ENCODE results near the gene PSMC6. TPM values are rescaled to one million over a fixed set of nuclear protein-coding genes. Genes with fewer than 3 reads are reported as not detected.

The PSMC6 gene
- polyA plus RNA-seq, 3 donors: 46.9 to 64.3 (median 48.6) TPM

GRCh38 chr14:52716155-52716554 lies 9.2 kb downstream of the PSMC6 start:
- H3K4me1 ChIP-seq (ENCODE audit: control insufficient read depth in 1 of 2, insufficient read depth in 2 of 2, low read length in 2 of 2): peaks cover 14 to 20% of the 10 kb centered on the region in 2 donors
- peaks cover 8% of the 10 kb centered on the region for H4K20me1 ChIP-seq (ENCODE audit: insufficient read depth, low read length)
- no peak overlapping the region for H3K9ac ChIP-seq (ENCODE audit: insufficient read depth, low read length, poor library complexity, severe bottlenecking)
- H3K4me2 ChIP-seq (replicated peaks; ENCODE audit: extremely low read depth, low read length, poor library complexity, severe bottlenecking): peak overlapping the region; percentile 41
- peaks cover 29% of the 10 kb centered on the region for H3K79me2 ChIP-seq (ENCODE audit: insufficient read depth, low read length)
- H3K36me3 ChIP-seq (replicated peaks in 1 of 2; ENCODE audit: control insufficient read depth in 1 of 2, insufficient read depth in 2 of 2, low read length in 2 of 2): peaks cover 72 to 79% of the 10 kb centered on the region in 2 donors
- H3K27me3 ChIP-seq (ENCODE audit: control insufficient read depth in 2 of 2, insufficient read depth in 2 of 2, low read length in 2 of 2): no peaks in the 10 kb centered on the region
- peak overlapping the region in 1 of 3 experiments; percentile 19 for H3K4me3 ChIP-seq (replicated peaks in 1 of 3; ENCODE audit: low read depth in 2 of 3, low read length in 3 of 3)
- 65% methylated on average over 4 of the region's 6 CpGs for WGBS (ENCODE audit: insufficient coverage)
- H3K9me3 ChIP-seq (replicated peaks in 1 of 2; ENCODE audit: control insufficient read depth in 1 of 2, insufficient read depth in 1 of 2, low read length in 2 of 2): no peaks in the 10 kb centered on the region
- intact Hi-C loops (cut with micrococcal nuclease): no loop called here
- peaks cover 14% of the 10 kb centered on the region for H3K4me1 Mint-ChIP-seq
- peak overlapping the region; percentile 54 to 73 for H3K27ac ChIP-seq (ENCODE audit: low read depth in 1 of 2, low read length in 2 of 2)
- no peak for TF ChIP-seq CTCF (IDR thresholded peaks at IDR 0.05)
- H3K9me3 Mint-ChIP-seq: peaks cover 0 to 1% (median 0%) of the 10 kb centered on the region in 7 donors
- no peak overlapping the region for H2AFZ ChIP-seq (ENCODE audit: insufficient read depth, low read depth, low read length, poor library complexity, severe bottlenecking)
- no peak overlapping the region for H3K4me3 Mint-ChIP-seq
- DNase-seq: peak; percentile 43 to 69 (median 66)
- H3K36me3 Mint-ChIP-seq: peaks cover 62 to 77% of the 10 kb centered on the region in 2 donors
- H3K27me3 Mint-ChIP-seq (ENCODE audit: low read depth in 3 of 3): no peaks in the 10 kb centered on the region
- peak overlapping the region; percentile 83 to 93 (median 88) for H3K27ac Mint-ChIP-seq

- no peak overlapping the region for H3K9ac ChIP-seq (ENCODE audit: insufficient read depth, low read length, poor library complexity, severe bottlenecking)
- H3K79me2 ChIP-seq (ENCODE audit: insufficient read depth, low read length): peaks cover 21% of the 10 kb centered on the region
- peak overlapping the region in 1 of 7 donors; percentile 65 for H3K27ac Mint-ChIP-seq
- no peak for TF ChIP-seq CTCF (IDR thresholded peaks at IDR 0.05)
- no peak for DNase-seq
- peaks cover 36% of the 10 kb centered on the region for H4K20me1 ChIP-seq (ENCODE audit: insufficient read depth, low read length)
- WGBS (ENCODE audit: insufficient coverage): 97% methylated on average over 3 of the region's 4 CpGs
- H3K4me3 ChIP-seq (replicated peaks in 1 of 3; ENCODE audit: low read depth in 2 of 3, low read length in 3 of 3): no peak overlapping the region
- H3K9me3 ChIP-seq (replicated peaks in 1 of 2; ENCODE audit: control insufficient read depth in 1 of 2, insufficient read depth in 1 of 2, low read length in 2 of 2): no peaks in the 10 kb centered on the region
- peaks cover 70 to 91% of the 10 kb centered on the region in 2 donors for H3K36me3 Mint-ChIP-seq
- no peak overlapping the region for H2AFZ ChIP-seq (ENCODE audit: insufficient read depth, low read depth, low read length, poor library complexity, severe bottlenecking)
- peak overlapping the region in 1 of 2 donors; percentile 25 for H3K27ac ChIP-seq (ENCODE audit: low read depth in 1 of 2, low read length in 2 of 2)
- H3K4me3 Mint-ChIP-seq: no peak overlapping the region
- peaks cover 91 to 98% of the 10 kb centered on the region in 2 donors for H3K36me3 ChIP-seq (replicated peaks in 1 of 2; ENCODE audit: control insufficient read depth in 1 of 2, insufficient read depth in 2 of 2, low read length in 2 of 2)
- no peaks in the 10 kb centered on the region for H3K4me1 ChIP-seq (ENCODE audit: control insufficient read depth in 1 of 2, insufficient read depth in 2 of 2, low read length in 2 of 2)
- intact Hi-C loops (cut with micrococcal nuclease): no loop called here
- peaks cover 18% of the 10 kb centered on the region for H3K4me1 Mint-ChIP-seq
- no peaks in the 10 kb centered on the region for H3K9me3 Mint-ChIP-seq
- H3K27me3 Mint-ChIP-seq (ENCODE audit: low read depth in 3 of 3): peaks cover 0 to 1% (median 0%) of the 10 kb centered on the region in 3 donors
- H3K27me3 ChIP-seq (ENCODE audit: control insufficient read depth in 2 of 2, insufficient read depth in 2 of 2, low read length in 2 of 2): no peaks in the 10 kb centered on the region
- no peak overlapping the region for H3K4me2 ChIP-seq (replicated peaks; ENCODE audit: extremely low read depth, low read length, poor library complexity, severe bottlenecking)
Measured at GRCh38 chr14:52723514-52724359, 16.7 kb downstream of the PSMC6 start.

All from CD14-positive monocyte (primary cell).